Endothelial cell (in vitro differentiated cells): ENCODE measurements around the gene NIN. TPM values are rescaled to one million over a fixed set of nuclear protein-coding genes. Genes with fewer than 3 reads are reported as not detected.

Source experiments
- DNase-seq: peaks from one replicate; pipeline ENCODE4 v3.0.0; 2021; ENCODE audit warnings: low spot score
- H3K27ac Mint-ChIP-seq: one replicate; pipeline ENCODE4 v1.8.0; 2021; ENCODE audit warnings: mixed read lengths, inconsistent platforms; ENCODE audit not compliant: unreplicated experiment
- H3K27me3 Mint-ChIP-seq: one replicate; pipeline ENCODE4 v1.8.0; 2021; ENCODE audit warnings: mild to moderate bottlenecking, moderate library complexity, mixed read lengths, inconsistent platforms; ENCODE audit not compliant: unreplicated experiment
- H3K36me3 Mint-ChIP-seq: one replicate; pipeline ENCODE4 v1.8.0; 2021; ENCODE audit warnings: mild to moderate bottlenecking, low read depth, mixed read lengths, inconsistent platforms; ENCODE audit not compliant: unreplicated experiment
- H3K4me1 Mint-ChIP-seq: one replicate; pipeline ENCODE4 v1.8.0; 2021; ENCODE audit warnings: mild to moderate bottlenecking, mixed read lengths, inconsistent platforms; ENCODE audit not compliant: unreplicated experiment
- H3K4me3 Mint-ChIP-seq: one replicate; pipeline ENCODE4 v1.8.0; 2021; ENCODE audit warnings: mild to moderate bottlenecking, mixed read lengths, inconsistent platforms; ENCODE audit not compliant: unreplicated experiment
- H3K9me3 Mint-ChIP-seq: one replicate; pipeline ENCODE4 v1.8.0; 2021; ENCODE audit warnings: mixed read lengths, inconsistent platforms; ENCODE audit not compliant: unreplicated experiment
- CTCF ChIP-seq: fragments of 200-600 bp; sonication (generic); IDR thresholded peaks from one replicate; pipeline ENCODE4 v1.5.0; 2021; ENCODE audit warnings: antibody characterized with exemption; ENCODE audit not compliant: unreplicated experiment
- total RNA-seq: library from RNA; stranded (reverse); fragmentation: NEBNext Ultra II Directional; extraction: Animal tissue kit (Norgen Biotek cat#: 25700); gene quantifications from one replicate; pipeline ENCODE4 v1.2.1, GENCODE V29; 2021; ENCODE audit not compliant: unreplicated experiment

NIN gene
- total RNA-seq, 1 donor from 2014 or later = 50.0 TPM

- H3K4me3 Mint-ChIP-seq = no peak overlapping the region
- no peaks in the 10 kb centered on the region for H3K36me3 Mint-ChIP-seq
- peaks cover 12% of the 10 kb centered on the region for H3K4me1 Mint-ChIP-seq
- peak; percentile 89 for DNase-seq
- H3K9me3 Mint-ChIP-seq = no peaks in the 10 kb centered on the region
- peaks cover 3% of the 10 kb centered on the region for H3K27me3 Mint-ChIP-seq
- no peak overlapping the region for H3K27ac Mint-ChIP-seq
- peak; percentile 78 for TF ChIP-seq CTCF
These were observed 29.6 kb upstream of the NIN start for GRCh38 chr14:50860478-50861086.

GRCh38 chr14:50859296-50859624 lies 28.3 kb upstream of the NIN start:
- Mint-ChIP-seq H3K9me3 (no peaks in the 10 kb centered on the region), H3K27ac (no peak overlapping the region), H3K4me3 (no peak overlapping the region), H3K36me3 (no peaks in the 10 kb centered on the region), H3K27me3 (peaks cover 3% of the 10 kb centered on the region), H3K4me1 (peaks cover 9% of the 10 kb centered on the region)
- TF ChIP-seq CTCF = no peak
- DNase-seq = no peak

DNA sequence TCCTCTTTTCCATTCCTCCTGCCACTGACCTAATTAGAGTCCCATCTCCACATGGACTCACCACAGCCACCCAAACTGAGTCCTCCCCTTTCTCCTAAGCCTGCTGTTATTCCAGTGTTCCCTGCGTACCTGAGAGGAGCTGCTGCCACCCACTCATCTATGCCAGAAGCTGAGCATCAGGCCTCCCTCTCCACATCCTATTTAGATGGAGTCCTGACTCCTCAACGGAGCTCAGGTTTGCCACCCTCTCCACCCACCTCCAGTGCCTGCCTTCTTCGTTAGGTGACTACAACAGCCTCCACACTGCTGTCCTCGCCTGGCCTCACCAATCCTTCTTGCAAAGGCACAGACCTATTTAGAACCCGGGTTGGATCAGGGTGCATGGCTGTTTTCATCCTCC lies 25.7 kb upstream of the NIN start:
- Mint-ChIP-seq H3K4me1 (peaks cover 9% of the 10 kb centered on the region), H3K27ac (no peak overlapping the region), H3K9me3 (no peaks in the 10 kb centered on the region), H3K36me3 (no peaks in the 10 kb centered on the region), H3K27me3 (no peaks in the 10 kb centered on the region), H3K4me3 (no peak overlapping the region)
- no peak for TF ChIP-seq CTCF
- no peak for DNase-seq

DNA sequence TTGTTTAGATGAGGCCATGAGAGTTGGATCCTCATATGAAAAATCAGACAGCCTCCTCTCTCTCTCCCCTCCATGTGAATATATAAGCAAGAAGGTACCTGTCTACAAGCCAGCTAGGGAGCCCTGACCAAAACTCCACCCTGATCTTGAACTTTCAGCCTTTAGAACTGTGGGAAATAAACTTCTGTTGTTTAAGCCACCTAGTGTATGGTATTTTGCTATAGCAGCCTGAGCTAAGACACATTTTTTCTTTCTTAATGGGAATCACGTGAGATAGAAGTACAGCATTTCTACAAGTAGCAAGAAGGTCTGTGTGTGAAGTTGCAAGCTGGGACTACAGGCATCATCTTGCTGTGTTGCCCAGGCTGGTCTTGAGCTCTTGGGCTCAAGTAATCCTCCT lies 24.6 kb upstream of the NIN start:
- no peak for DNase-seq
- no peaks in the 10 kb centered on the region for H3K9me3 Mint-ChIP-seq
- H3K4me3 Mint-ChIP-seq = no peak overlapping the region
- H3K4me1 Mint-ChIP-seq = peaks cover 9% of the 10 kb centered on the region
- no peak overlapping the region for H3K27ac Mint-ChIP-seq
- H3K36me3 Mint-ChIP-seq = no peaks in the 10 kb centered on the region
- no peak for TF ChIP-seq CTCF
- H3K27me3 Mint-ChIP-seq = no peaks in the 10 kb centered on the region

GRCh38 chr14:50854521-50854920 lies 23.6 kb upstream of the NIN start:
- no peak overlapping the region for H3K4me3 Mint-ChIP-seq
- no peaks in the 10 kb centered on the region for H3K9me3 Mint-ChIP-seq
- peaks cover 3% of the 10 kb centered on the region for H3K4me1 Mint-ChIP-seq
- DNase-seq = no peak
- H3K27ac Mint-ChIP-seq = no peak overlapping the region
- TF ChIP-seq CTCF = no peak
- no peaks in the 10 kb centered on the region for H3K36me3 Mint-ChIP-seq
- H3K27me3 Mint-ChIP-seq = no peaks in the 10 kb centered on the region
